ENCODE results near the gene RPA3.

RPA3 gene

GRCh38 chr7:7738622-7739021, 20.2 kb upstream of the RPA3 start:
- TF ChIP-seq EZH2phosphoT487 (IDR thresholded peaks at IDR 0.05; ENCODE audit: borderline replicate concordance, low read length) (no peak), CTCF (IDR thresholded peaks at IDR 0.05; ENCODE audit: low read depth, low read length, poor library complexity, severe bottlenecking) (no peak)

GRCh38 chr7:7738177-7738576, 19.8 kb upstream of the RPA3 start:
- Histone ChIP-seq H3K9me3 (ENCODE audit: control insufficient read depth, insufficient read depth, low read length) (no peaks in the 10 kb centered on the region), H3K4me1 (ENCODE audit: control insufficient read depth, low read length) (peaks cover 17% of the 10 kb centered on the region), H3F3A (ENCODE audit: control insufficient read depth, insufficient read depth) (no peaks in the 10 kb centered on the region), H3K27ac (ENCODE audit: low read depth, low read length) (no peak overlapping the region), H3K9me2 (replicated peaks; ENCODE audit: control insufficient read depth, low read length) (no peaks in the 10 kb centered on the region), H3K36me3 (ENCODE audit: control insufficient read depth, low read length) (no peaks in the 10 kb centered on the region), H3K4me3 (ENCODE audit: low read length) (no peak overlapping the region), H4K20me1 (ENCODE audit: control insufficient read depth, insufficient read depth, low read depth, low read length) (no peaks in the 10 kb centered on the region), H3K4me2 (ENCODE audit: low read length) (no peak overlapping the region), H3K27me3 (ENCODE audit: control insufficient read depth, low read length) (no peaks in the 10 kb centered on the region), H3K79me2 (ENCODE audit: control insufficient read depth, low read length) (no peaks in the 10 kb centered on the region)
- no peak for TF ChIP-seq CTCF (IDR thresholded peaks at IDR 0.05; ENCODE audit: low read depth, low read length, poor library complexity, severe bottlenecking)
- TF ChIP-seq EZH2phosphoT487 (IDR thresholded peaks at IDR 0.05; ENCODE audit: borderline replicate concordance, low read length) = no peak

More at GRCh38 chr7:7738622-7739021, 20.2 kb upstream of the RPA3 start:
- Histone ChIP-seq H3K4me3 (ENCODE audit: low read length) (no peak overlapping the region), H3K9me2 (replicated peaks; ENCODE audit: control insufficient read depth, low read length) (no peaks in the 10 kb centered on the region), H3K27me3 (ENCODE audit: control insufficient read depth, low read length) (no peaks in the 10 kb centered on the region), H3K9me3 (ENCODE audit: control insufficient read depth, insufficient read depth, low read length) (no peaks in the 10 kb centered on the region), H3K79me2 (ENCODE audit: control insufficient read depth, low read length) (no peaks in the 10 kb centered on the region), H3K36me3 (ENCODE audit: control insufficient read depth, low read length) (no peaks in the 10 kb centered on the region), H4K20me1 (ENCODE audit: control insufficient read depth, insufficient read depth, low read depth, low read length) (no peaks in the 10 kb centered on the region), H3F3A (ENCODE audit: control insufficient read depth, insufficient read depth) (no peaks in the 10 kb centered on the region), H3K4me2 (ENCODE audit: low read length) (no peak overlapping the region), H3K4me1 (ENCODE audit: control insufficient read depth, low read length) (peaks cover 17% of the 10 kb centered on the region), H3K27ac (ENCODE audit: low read depth, low read length) (no peak overlapping the region)

- Histone ChIP-seq H3K4me1 (ENCODE audit: control insufficient read depth, low read length) (peaks cover 17% of the 10 kb centered on the region), H3K79me2 (ENCODE audit: control insufficient read depth, low read length) (no peaks in the 10 kb centered on the region), H3K4me2 (ENCODE audit: low read length) (no peak overlapping the region), H3K4me3 (ENCODE audit: low read length) (no peak overlapping the region), H4K20me1 (ENCODE audit: control insufficient read depth, insufficient read depth, low read depth, low read length) (no peaks in the 10 kb centered on the region), H3K36me3 (ENCODE audit: control insufficient read depth, low read length) (no peaks in the 10 kb centered on the region), H3K9me3 (ENCODE audit: control insufficient read depth, insufficient read depth, low read length) (no peaks in the 10 kb centered on the region), H3K9me2 (replicated peaks; ENCODE audit: control insufficient read depth, low read length) (no peaks in the 10 kb centered on the region), H3K27ac (ENCODE audit: low read depth, low read length) (no peak overlapping the region), H3F3A (ENCODE audit: control insufficient read depth, insufficient read depth) (no peaks in the 10 kb centered on the region), H3K27me3 (ENCODE audit: control insufficient read depth, low read length) (no peaks in the 10 kb centered on the region)
- no peak for TF ChIP-seq CTCF (IDR thresholded peaks at IDR 0.05; ENCODE audit: low read depth, low read length, poor library complexity, severe bottlenecking)
- no peak for TF ChIP-seq EZH2phosphoT487 (IDR thresholded peaks at IDR 0.05; ENCODE audit: borderline replicate concordance, low read length)
Observed at GRCh38 chr7:7737674-7738073, 19.3 kb upstream of the RPA3 start.

GRCh38 chr7:7736671-7737070, 18.3 kb upstream of the RPA3 start:
- H3K27ac ChIP-seq (ENCODE audit: low read depth, low read length) = no peak overlapping the region
- H3F3A ChIP-seq (ENCODE audit: control insufficient read depth, insufficient read depth) = no peaks in the 10 kb centered on the region
- H3K4me2 ChIP-seq (ENCODE audit: low read length) = no peak overlapping the region
- no peaks in the 10 kb centered on the region for H3K36me3 ChIP-seq (ENCODE audit: control insufficient read depth, low read length)
- no peaks in the 10 kb centered on the region for H4K20me1 ChIP-seq (ENCODE audit: control insufficient read depth, insufficient read depth, low read depth, low read length)
- no peaks in the 10 kb centered on the region for H3K9me2 ChIP-seq (replicated peaks; ENCODE audit: control insufficient read depth, low read length)
- no peaks in the 10 kb centered on the region for H3K27me3 ChIP-seq (ENCODE audit: control insufficient read depth, low read length)
- H3K4me3 ChIP-seq (ENCODE audit: low read length) = no peak overlapping the region
- H3K79me2 ChIP-seq (ENCODE audit: control insufficient read depth, low read length) = no peaks in the 10 kb centered on the region
- no peaks in the 10 kb centered on the region for H3K9me3 ChIP-seq (ENCODE audit: control insufficient read depth, insufficient read depth, low read length)
- TF ChIP-seq EZH2phosphoT487 (IDR thresholded peaks at IDR 0.05; ENCODE audit: borderline replicate concordance, low read length) = no peak
- no peak for TF ChIP-seq CTCF (IDR thresholded peaks at IDR 0.05; ENCODE audit: low read depth, low read length, poor library complexity, severe bottlenecking)
- peaks cover 17% of the 10 kb centered on the region for H3K4me1 ChIP-seq (ENCODE audit: control insufficient read depth, low read length)

Measured in DOHH2 (cell line).